Activated CD8-positive, alpha-beta memory T cell treated with anti-CD3 and anti-CD28 coated beads for 36 hours (primary cell): ENCODE data around the gene ARHGAP6. TPM values are rescaled to one million over a fixed set of nuclear protein-coding genes. Genes with fewer than 3 reads are reported as not detected.
"Not testable (repeated sequence)": the region's sequence is repeated elsewhere in the genome, so short reads cannot be mapped to it uniquely, and the experiment has no call there.

Source experiments
- CTCF ChIA-PET: fragments of 350-600 bp; sonication (Branson Sonifier 250); formaldehyde crosslinking; loops from one replicate; lab custom pipeline; 2021; ENCODE audit warnings: antibody characterized with exemption; lab: Charles Lee
- POLR2A ChIA-PET: fragments of 350-600 bp; sonication (Branson Sonifier 250); formaldehyde crosslinking; loops from one replicate; lab custom pipeline; 2021; ENCODE audit warnings: antibody characterized with exemption; lab: Charles Lee
- total RNA-seq, 2 experiments: library from RNA; stranded (reverse); gene quantifications; one replicate each; pipeline ENCODE4 v1.2.3, GENCODE V29; 2021

The ARHGAP6 gene
- total RNA-seq, 2 experiments from 2014 or later: not detected

GRCh38 chrX:11376163-11376562, 289.6 kb downstream of the ARHGAP6 start:
- ChIA-PET CTCF (no interaction called here), POLR2A (no interaction called here)

- CTCF ChIA-PET: no interaction called here
- POLR2A ChIA-PET: no interaction called here
These were observed 290.1 kb downstream of the ARHGAP6 start for GRCh38 chrX:11375614-11376119.

GRCh38 chrX:11374570-11374969, 291.1 kb downstream of the ARHGAP6 start:
- ChIA-PET CTCF (no interaction called here), POLR2A (no interaction called here)

- ChIA-PET POLR2A (no interaction called here), CTCF (no interaction called here)
These were observed 294.6 kb downstream of the ARHGAP6 start for GRCh38 chrX:11371106-11371505.

- ChIA-PET POLR2A (no interaction called here), CTCF (no interaction called here)
These were observed 297.9 kb downstream of the ARHGAP6 start for GRCh38 chrX:11367609-11368430.

GRCh38 chrX:11366998-11367595, 298.6 kb downstream of the ARHGAP6 start:
- ChIA-PET CTCF (no interaction called here), POLR2A (no interaction called here)

- CTCF ChIA-PET: no interaction called here
- POLR2A ChIA-PET: no interaction called here
These were observed 300.3 kb downstream of the ARHGAP6 start for GRCh38 chrX:11365426-11365825.

GRCh38 chrX:11364835-11365234, 300.9 kb downstream of the ARHGAP6 start:
- ChIA-PET POLR2A (no interaction called here), CTCF (no interaction called here)

GRCh38 chrX:11363825-11364224, 301.9 kb downstream of the ARHGAP6 start:
- POLR2A ChIA-PET, CTCF ChIA-PET: not testable (repeated sequence)

GRCh38 chrX:11363069-11363594, 302.6 kb downstream of the ARHGAP6 start:
- ChIA-PET POLR2A (no interaction called here), CTCF (no interaction called here)

- CTCF ChIA-PET, POLR2A ChIA-PET: not testable (repeated sequence)
These were observed 304.1 kb downstream of the ARHGAP6 start for GRCh38 chrX:11361666-11362065.

GRCh38 chrX:11355944-11356343, 309.8 kb downstream of the ARHGAP6 start:
- POLR2A ChIA-PET, CTCF ChIA-PET: not testable (repeated sequence)

- ChIA-PET POLR2A (no interaction called here), CTCF (no interaction called here)
These were observed 310.3 kb downstream of the ARHGAP6 start for GRCh38 chrX:11355259-11355909.

- CTCF ChIA-PET: no interaction called here
- POLR2A ChIA-PET: no interaction called here
These were observed 313.4 kb downstream of the ARHGAP6 start for GRCh38 chrX:11352296-11352741.

- POLR2A ChIA-PET: no interaction called here
- CTCF ChIA-PET: no interaction called here
These were observed 314.1 kb downstream of the ARHGAP6 start for GRCh38 chrX:11351375-11352295.

GRCh38 chrX:11349661-11350337, 315.9 kb downstream of the ARHGAP6 start:
- CTCF ChIA-PET: no interaction called here

GRCh38 chrX:11349020-11349419, 316.7 kb downstream of the ARHGAP6 start:
- POLR2A ChIA-PET: no interaction called here
- CTCF ChIA-PET: no interaction called here

More at GRCh38 chrX:11349661-11350337, 315.9 kb downstream of the ARHGAP6 start:
- POLR2A ChIA-PET: no interaction called here

- ChIA-PET CTCF (no interaction called here), POLR2A (no interaction called here)
These were observed 318.4 kb downstream of the ARHGAP6 start for GRCh38 chrX:11347300-11347699.
